ENCODE data around the gene ADGRG6. TPM values are rescaled to one million over a fixed set of nuclear protein-coding genes. Genes with fewer than 3 reads are reported as not detected.

ADGRG6 gene
- total and polyA plus RNA-seq, 8 donors, result 1.1 to 102 (median 8.9) TPM

GRCh38 chr6:142384519-142385254, 82.9 kb downstream of the ADGRG6 start:
- H3K9me3 ChIP-seq, result no peaks in the 10 kb centered on the region
- H3K27ac ChIP-seq, result no peak overlapping the region
- intact Hi-C loops (cut with DNase I; ENCODE audit: low total_unique reads), result no loop called here
- H3K4me3 ChIP-seq, result no peak overlapping the region
- peak in 1 of 2 donors; percentile 33 for DNase-seq
- H3K4me1 ChIP-seq, result no peaks in the 10 kb centered on the region
- 72 to 91% (median 81%) methylated on average over 4 of the region's 4 CpGs for WGBS, 5 donors
- H3K36me3 ChIP-seq, result no peaks in the 10 kb centered on the region
- no peaks in the 10 kb centered on the region for H3K27me3 ChIP-seq
- TF ChIP-seq CTCF (IDR thresholded peaks at IDR 0.05), result no peak
- TF ChIP-seq POLR2AphosphoS5 (IDR thresholded peaks at IDR 0.05), result no peak
- no peak for TF ChIP-seq EP300 (IDR thresholded peaks at IDR 0.05)
- TF ChIP-seq POLR2A (IDR thresholded peaks at IDR 0.05), result no peak

- no peaks in the 10 kb centered on the region for H3K9me3 ChIP-seq
- H3K36me3 ChIP-seq, result no peaks in the 10 kb centered on the region
- no peaks in the 10 kb centered on the region for H3K27me3 ChIP-seq
- TF ChIP-seq EP300 (IDR thresholded peaks at IDR 0.05) (no peak), POLR2AphosphoS5 (IDR thresholded peaks at IDR 0.05) (no peak), CTCF (IDR thresholded peaks at IDR 0.05) (no peak), POLR2A (IDR thresholded peaks at IDR 0.05) (no peak)
- DNase-seq, result no peak
- no peak overlapping the region for H3K27ac ChIP-seq
- intact Hi-C loops (cut with DNase I; ENCODE audit: low total_unique reads), result no loop called here
- 80 to 86% (median 83%) methylated on average over 2 of the region's 2 CpGs for WGBS, 5 donors
- H3K4me3 ChIP-seq, result no peak overlapping the region
- no peaks in the 10 kb centered on the region for H3K4me1 ChIP-seq
These were observed 83.5 kb downstream of the ADGRG6 start for GRCh38 chr6:142385352-142385751.

DNA sequence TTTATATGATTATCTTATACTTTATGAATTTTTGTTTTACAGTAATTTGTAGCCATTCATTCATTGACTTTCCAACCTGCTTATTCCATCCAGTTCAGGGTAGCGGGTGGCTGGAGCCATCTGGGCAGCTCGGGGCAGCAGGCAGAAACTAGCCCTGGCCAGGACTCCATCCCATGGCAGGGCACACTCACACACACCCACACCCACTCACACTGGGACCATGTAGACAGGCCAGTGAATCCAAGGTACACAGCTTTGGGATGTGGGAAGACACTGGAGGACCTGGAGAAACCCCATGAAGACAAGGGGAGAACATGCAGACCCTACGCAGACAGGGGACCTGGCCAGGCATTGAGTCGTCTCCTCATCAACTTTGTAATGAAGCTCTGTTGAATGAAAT, 84.8 kb downstream of the ADGRG6 start:
- WGBS, 5 donors, result 89 to 99% (median 94%) methylated on average over 4 of the region's 4 CpGs
- TF ChIP-seq EP300 (IDR thresholded peaks at IDR 0.05) (no peak), CTCF (IDR thresholded peaks at IDR 0.05) (no peak), POLR2A (IDR thresholded peaks at IDR 0.05) (no peak), POLR2AphosphoS5 (IDR thresholded peaks at IDR 0.05) (no peak)
- no peak for DNase-seq
- Histone ChIP-seq H3K4me1 (peaks cover 0 to 3% (median 0%) of the 10 kb centered on the region in 4 donors), H3K9me3 (no peaks in the 10 kb centered on the region), H3K27ac (no peak overlapping the region), H3K36me3 (no peaks in the 10 kb centered on the region), H3K27me3 (no peaks in the 10 kb centered on the region), H3K4me3 (no peak overlapping the region)
- intact Hi-C loops (cut with DNase I; ENCODE audit: low total_unique reads), result no loop called here

- Histone ChIP-seq H3K4me1 (peaks cover 0 to 3% (median 0%) of the 10 kb centered on the region in 4 donors), H3K27ac (no peak overlapping the region), H3K36me3 (no peaks in the 10 kb centered on the region), H3K4me3 (no peak overlapping the region), H3K9me3 (no peaks in the 10 kb centered on the region), H3K27me3 (no peaks in the 10 kb centered on the region)
- DNase-seq, result peak in 1 of 2 donors; percentile 78
- 28 to 46% (median 39%) methylated on average over 4 of the region's 4 CpGs for WGBS, 5 donors
- TF ChIP-seq POLR2AphosphoS5 (IDR thresholded peaks at IDR 0.05), result no peak
- TF ChIP-seq EP300 (IDR thresholded peaks at IDR 0.05), result no peak
- TF ChIP-seq CTCF (IDR thresholded peaks at IDR 0.05), result peak in 4 of 7 experiments; percentile 30 to 55 (median 40)
- TF ChIP-seq POLR2A (IDR thresholded peaks at IDR 0.05), result no peak
- intact Hi-C loops (cut with DNase I; ENCODE audit: low total_unique reads), result no loop called here
These were observed 86.4 kb downstream of the ADGRG6 start for GRCh38 chr6:142387997-142388815.
